Measurements from ENCODE around the gene TIGD3.

Gene TIGD3

DNA sequence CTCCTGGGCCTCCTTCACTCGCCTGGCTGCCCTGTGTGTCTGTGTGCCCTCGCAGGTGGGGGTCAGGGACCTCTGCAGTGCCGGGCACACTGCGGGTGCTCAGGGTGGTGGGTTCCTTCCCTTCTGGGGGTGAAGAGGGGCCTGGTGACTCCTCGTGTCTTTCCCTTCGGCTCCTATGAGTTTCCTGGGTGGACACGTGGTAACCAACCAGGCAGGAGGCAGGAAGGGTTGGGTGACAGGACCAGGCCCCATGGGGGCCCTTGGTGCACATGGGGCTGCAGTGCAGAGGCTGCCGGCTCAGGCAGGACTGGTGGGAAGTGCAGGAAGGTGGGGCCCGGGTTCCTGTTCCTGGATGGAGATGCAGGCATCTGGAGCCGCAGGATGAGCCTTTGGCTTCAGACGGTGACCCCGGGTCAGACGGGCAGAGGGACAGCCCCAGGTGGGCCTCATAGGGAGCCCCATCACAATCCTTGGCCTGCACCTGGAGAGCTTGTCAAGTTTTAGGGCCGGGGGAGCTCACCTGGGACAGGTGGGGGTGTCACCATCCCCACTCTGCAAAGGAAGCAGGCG, 41.5 kb downstream of the TIGD3 start:
- Histone ChIP-seq H3K9me3 (ENCODE audit: control insufficient read depth, low read length) (no peaks in the 10 kb centered on the region), H3K4me1 (no peaks in the 10 kb centered on the region), H3K27ac (no peak overlapping the region), H2AFZ (no peak overlapping the region), H3K9ac (no peak overlapping the region), H3K4me2 (ENCODE audit: low read length) (no peak overlapping the region), H3K27me3 (ENCODE audit: control insufficient read depth, insufficient read depth, low read length) (no peaks in the 10 kb centered on the region), H3K79me2 (peaks cover 15% of the 10 kb centered on the region), H3K4me3 (ENCODE audit: low read depth, low read length) (no peak overlapping the region), H3K36me3 (ENCODE audit: control insufficient read depth, insufficient read depth, low read length) (no peaks in the 10 kb centered on the region)
- TF ChIP-seq, protein P1, sequence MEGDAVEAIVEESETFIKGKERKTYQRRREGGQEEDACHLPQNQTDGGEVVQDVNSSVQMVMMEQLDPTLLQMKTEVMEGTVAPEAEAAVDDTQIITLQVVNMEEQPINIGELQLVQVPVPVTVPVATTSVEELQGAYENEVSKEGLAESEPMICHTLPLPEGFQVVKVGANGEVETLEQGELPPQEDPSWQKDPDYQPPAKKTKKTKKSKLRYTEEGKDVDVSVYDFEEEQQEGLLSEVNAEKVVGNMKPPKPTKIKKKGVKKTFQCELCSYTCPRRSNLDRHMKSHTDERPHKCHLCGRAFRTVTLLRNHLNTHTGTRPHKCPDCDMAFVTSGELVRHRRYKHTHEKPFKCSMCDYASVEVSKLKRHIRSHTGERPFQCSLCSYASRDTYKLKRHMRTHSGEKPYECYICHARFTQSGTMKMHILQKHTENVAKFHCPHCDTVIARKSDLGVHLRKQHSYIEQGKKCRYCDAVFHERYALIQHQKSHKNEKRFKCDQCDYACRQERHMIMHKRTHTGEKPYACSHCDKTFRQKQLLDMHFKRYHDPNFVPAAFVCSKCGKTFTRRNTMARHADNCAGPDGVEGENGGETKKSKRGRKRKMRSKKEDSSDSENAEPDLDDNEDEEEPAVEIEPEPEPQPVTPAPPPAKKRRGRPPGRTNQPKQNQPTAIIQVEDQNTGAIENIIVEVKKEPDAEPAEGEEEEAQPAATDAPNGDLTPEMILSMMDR (IDR thresholded peaks at IDR 0.05) = no peak

DNA sequence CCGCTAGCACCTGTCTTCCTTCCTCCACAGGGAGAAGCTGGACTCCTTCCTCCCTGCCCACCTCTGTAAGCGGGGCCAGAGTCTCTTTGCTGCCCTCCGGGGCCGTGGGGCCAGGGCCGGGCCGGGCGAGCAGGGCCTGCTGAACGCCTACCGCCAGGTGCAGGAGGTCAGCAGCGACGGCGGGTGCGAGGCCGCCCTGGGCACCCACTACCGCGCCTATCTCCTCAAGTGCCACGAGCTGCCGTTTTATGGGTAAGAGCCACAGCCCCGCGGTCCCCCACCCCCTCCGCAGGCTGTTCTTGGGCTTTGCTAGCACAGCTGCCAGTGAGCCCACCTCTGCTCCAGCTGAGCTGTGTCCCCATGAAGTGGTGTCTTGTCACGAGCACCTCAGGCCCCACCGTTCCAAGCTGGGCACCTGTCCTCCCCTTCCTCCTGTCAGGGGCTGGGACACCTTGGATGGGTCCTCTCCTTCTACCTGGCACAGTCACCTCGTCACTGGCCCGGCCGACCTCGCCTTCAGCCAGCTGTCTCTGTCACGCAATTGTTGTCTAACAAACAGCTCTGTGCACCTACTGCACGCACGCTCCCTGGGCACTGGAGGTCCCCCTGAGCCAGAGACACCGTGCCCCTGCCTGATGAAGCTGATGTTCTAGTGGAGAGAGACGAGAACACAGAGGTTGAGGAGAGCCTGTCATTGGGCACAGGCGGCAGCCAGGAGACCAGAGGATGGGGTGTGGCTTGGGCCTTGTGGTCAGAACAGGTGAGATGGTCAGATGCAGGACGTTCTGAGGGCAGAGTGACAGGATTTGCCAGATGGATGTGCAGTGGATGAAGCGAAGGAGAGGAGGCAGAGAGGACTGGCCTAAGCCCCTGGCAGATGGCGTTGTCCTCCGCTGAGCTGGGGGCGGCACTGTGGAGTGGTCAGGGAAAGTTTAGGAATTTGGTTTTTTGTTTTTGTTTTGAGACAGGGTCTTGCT, 42.5 kb downstream of the TIGD3 start:
- Histone ChIP-seq H3K4me2 (ENCODE audit: low read length) (no peak overlapping the region), H2AFZ (no peak overlapping the region), H3K9me3 (ENCODE audit: control insufficient read depth, low read length) (no peaks in the 10 kb centered on the region), H3K36me3 (ENCODE audit: control insufficient read depth, insufficient read depth, low read length) (no peaks in the 10 kb centered on the region), H3K79me2 (peaks cover 13% of the 10 kb centered on the region), H3K27me3 (ENCODE audit: control insufficient read depth, insufficient read depth, low read length) (no peaks in the 10 kb centered on the region), H3K4me3 (ENCODE audit: low read depth, low read length) (no peak overlapping the region), H3K27ac (no peak overlapping the region), H3K9ac (no peak overlapping the region), H3K4me1 (no peaks in the 10 kb centered on the region)
- TF ChIP-seq, protein P1 (IDR thresholded peaks at IDR 0.05) = no peak

DNA sequence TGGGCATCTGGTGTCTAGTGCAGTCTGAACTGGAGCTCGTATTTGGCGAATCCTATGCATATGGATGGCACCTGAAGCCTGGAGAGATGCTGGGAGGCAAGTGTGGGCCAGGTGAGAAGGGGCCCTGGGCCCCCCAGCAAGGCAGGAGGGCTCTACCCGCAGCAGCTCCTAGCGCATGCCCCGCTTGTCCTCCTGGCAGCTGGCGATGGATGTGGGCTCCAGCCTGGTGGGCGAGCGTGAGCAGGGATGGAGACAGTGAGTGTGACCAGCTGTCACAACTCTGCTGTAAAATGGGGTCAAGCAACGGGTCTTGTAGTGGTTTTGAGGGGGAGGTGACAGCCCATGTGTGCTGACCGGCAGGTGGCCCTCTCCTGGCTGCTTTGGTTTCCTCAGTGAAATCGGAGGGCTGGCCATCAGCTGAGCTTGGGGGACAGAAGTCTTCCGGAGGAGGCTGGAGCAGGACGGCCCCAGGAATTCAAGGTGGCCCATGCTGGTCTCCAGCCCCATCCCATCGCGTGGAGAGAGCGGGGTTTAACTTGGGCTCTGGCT, 43.9 kb downstream of the TIGD3 start:
- H3K79me2 ChIP-seq = peaks cover 8% of the 10 kb centered on the region

DNA sequence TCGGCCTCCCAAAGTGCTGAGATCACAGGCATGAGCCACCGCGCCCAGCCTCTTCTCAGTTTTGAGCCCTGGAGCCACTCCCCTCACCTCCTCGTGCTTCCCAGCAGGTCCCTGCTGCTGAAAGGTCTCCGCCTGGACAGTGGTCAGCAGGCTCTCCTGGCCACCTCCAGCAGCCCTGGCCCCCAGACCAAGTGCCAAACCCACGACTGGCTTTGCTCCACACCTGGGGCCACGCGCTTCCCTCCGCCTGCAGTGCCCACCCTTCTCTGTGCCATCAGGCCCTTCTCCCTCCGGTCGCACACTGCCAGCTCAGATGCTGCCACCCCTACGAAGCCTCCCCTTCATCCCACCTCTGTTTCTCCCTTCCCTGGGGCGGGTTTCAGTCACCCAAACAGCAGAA, 44.7 kb downstream of the TIGD3 start:
- H3K9me3 ChIP-seq (ENCODE audit: control insufficient read depth, low read length) = no peaks in the 10 kb centered on the region
- TF ChIP-seq, protein P1 (IDR thresholded peaks at IDR 0.05) = no peak
- H3K4me2 ChIP-seq (ENCODE audit: low read length) = no peak overlapping the region
- no peak overlapping the region for H3K4me3 ChIP-seq (ENCODE audit: low read depth, low read length)
- no peaks in the 10 kb centered on the region for H3K27me3 ChIP-seq (ENCODE audit: control insufficient read depth, insufficient read depth, low read length)
- no peak overlapping the region for H3K9ac ChIP-seq
- no peaks in the 10 kb centered on the region for H3K4me1 ChIP-seq
- H3K27ac ChIP-seq = no peak overlapping the region
- peaks cover 8% of the 10 kb centered on the region for H3K79me2 ChIP-seq
- H3K36me3 ChIP-seq (ENCODE audit: control insufficient read depth, insufficient read depth, low read length) = no peaks in the 10 kb centered on the region
- H2AFZ ChIP-seq = no peak overlapping the region

More for the DNA sequence above, 43.9 kb downstream of the TIGD3 start:
- Histone ChIP-seq H3K27me3 (ENCODE audit: control insufficient read depth, insufficient read depth, low read length) (no peaks in the 10 kb centered on the region), H3K27ac (no peak overlapping the region), H3K4me2 (ENCODE audit: low read length) (no peak overlapping the region), H2AFZ (no peak overlapping the region), H3K9me3 (ENCODE audit: control insufficient read depth, low read length) (no peaks in the 10 kb centered on the region), H3K9ac (no peak overlapping the region), H3K36me3 (ENCODE audit: control insufficient read depth, insufficient read depth, low read length) (no peaks in the 10 kb centered on the region), H3K4me1 (no peaks in the 10 kb centered on the region), H3K4me3 (ENCODE audit: low read depth, low read length) (no peak overlapping the region)
- TF ChIP-seq, protein P1 (IDR thresholded peaks at IDR 0.05) = no peak
